Peyer's patch (tissue), 4 donors: ENCODE measurements around the gene SHISA6.

Source experiments
- CTCF ChIP-seq, 6 experiments: fragments of 450-650 bp in 4 of 6; fragments of 200-600 bp in 2 of 6; sonication (generic) in 1 of 6; IDR thresholded peaks; one replicate each; pipeline ENCODE4 v1.5.1; 2017 to 2019; ENCODE audit warnings: antibody characterized with exemption in 6 of 6, mild to moderate bottlenecking in 3 of 6, moderate library complexity in 1 of 6
- POLR2A ChIP-seq, 2 donors: fragments of 450-650 bp; IDR thresholded peaks; one replicate each; pipeline ENCODE4 v1.5.1; 2017; ENCODE audit warnings: antibody characterized with exemption in 2 of 2, mild to moderate bottlenecking in 2 of 2, moderate library complexity in 2 of 2

DNA sequence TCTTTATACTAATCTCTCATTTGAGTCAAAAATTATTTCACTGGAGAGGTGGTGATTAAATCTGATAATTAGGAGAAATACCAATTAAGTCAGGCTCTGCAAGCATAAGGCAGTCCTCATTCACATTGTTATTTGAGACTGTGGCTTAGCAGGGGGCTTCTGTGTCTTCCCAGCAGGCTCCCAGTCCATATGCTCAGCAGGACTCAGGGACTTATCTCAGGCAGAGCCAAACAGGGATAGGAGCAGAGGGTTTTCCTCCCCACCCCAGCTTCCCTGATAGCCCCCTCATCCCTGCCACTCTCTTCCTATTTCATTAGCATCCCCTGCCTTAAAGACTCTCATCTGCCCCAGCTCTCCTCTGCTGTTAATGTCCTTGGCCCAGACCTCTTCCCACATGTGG, 252.9 kb downstream of the SHISA6 start:
- no peak for TF ChIP-seq POLR2A (IDR thresholded peaks at IDR 0.05)
- TF ChIP-seq CTCF (IDR thresholded peaks at IDR 0.05), result no peak
